HepG2 (cell line): ENCODE measurements around the gene ARPC3. TPM values are rescaled to one million over a fixed set of nuclear protein-coding genes. Genes with fewer than 3 reads are reported as not detected.
A peak's percentile ranks its signal among the peaks of the same experiment; 100 is the strongest.

Source experiments
- ATAD3A ChIP-seq: sonication (generic); formaldehyde crosslinking; IDR thresholded peaks from 2 replicates; pipeline ENCODE4 v1.4.0; 2020; ENCODE audit warnings: missing genetic modification reagents
- CREM ChIP-seq, 2 experiments: sonication (generic) in 1 of 2; formaldehyde crosslinking in 1 of 2; IDR thresholded peaks; 2 replicates each; pipeline versions ENCODE4 v1.4.0 to v1.6.1; 2016 to 2020; ENCODE audit warnings: antibody characterized with exemption in 1 of 2, mild to moderate bottlenecking in 1 of 2, missing genetic modification reagents in 1 of 2
- DRAP1 ChIP-seq: IDR thresholded peaks from 2 replicates; pipeline ENCODE4 v1.6.1; 2016; ENCODE audit warnings: missing genetic modification reagents, missing compliant biosample characterization
- FOXA1 ChIP-seq, 2 experiments: fragments of 450-650 bp in 1 of 2; sonication (generic) in 1 of 2; formaldehyde crosslinking in 1 of 2; IDR thresholded peaks; 2 replicates each; pipeline versions ENCODE4 v1.4.0 to v1.6.1; 2016 to 2020; ENCODE audit warnings: missing genetic modification reagents in 1 of 2
- HOMEZ ChIP-seq: IDR thresholded peaks from 2 replicates; pipeline ENCODE4 v1.6.1; 2016; ENCODE audit warnings: low read depth
- NFE2L2 ChIP-seq: fragments of 150-350 bp; IDR thresholded peaks from 2 replicates; pipeline ENCODE4 v1.6.1; 2014; ENCODE audit warnings: low read length
- ONECUT2 ChIP-seq: sonication (generic); formaldehyde crosslinking; IDR thresholded peaks from 2 replicates; pipeline ENCODE4 v1.4.0; 2020; ENCODE audit warnings: missing genetic modification reagents
- RARA ChIP-seq: IDR thresholded peaks from 2 replicates; pipeline ENCODE4 v1.6.1; 2016; ENCODE audit warnings: missing genetic modification reagents, missing compliant biosample characterization
- STAG1 ChIP-seq: sonication (generic); formaldehyde crosslinking; IDR thresholded peaks from 2 replicates; pipeline ENCODE4 v1.4.0; 2020; ENCODE audit warnings: missing genetic modification reagents
- TGIF2 ChIP-seq: IDR thresholded peaks from 2 replicates; pipeline ENCODE4 v1.6.1; 2016; ENCODE audit warnings: control low read depth, missing compliant biosample characterization
- ZNF121 ChIP-seq: sonication (generic); formaldehyde crosslinking; IDR thresholded peaks from 2 replicates; pipeline ENCODE4 v1.5.0; 2020; ENCODE audit warnings: mild to moderate bottlenecking, missing genetic modification reagents
- ZNF224 ChIP-seq: sonication (generic); formaldehyde crosslinking; IDR thresholded peaks from 2 replicates; pipeline ENCODE4 v1.5.0; 2020; ENCODE audit warnings: mild to moderate bottlenecking, missing genetic modification reagents
- ZNF234 ChIP-seq: sonication (generic); formaldehyde crosslinking; conservative IDR thresholded peaks from 2 replicates; pipeline ENCODE4 v1.5.1; 2020; ENCODE audit warnings: mild to moderate bottlenecking, missing genetic modification reagents
- ZNF605 ChIP-seq: sonication (generic); formaldehyde crosslinking; IDR thresholded peaks from 2 replicates; pipeline ENCODE4 v1.8.0; 2022; ENCODE audit warnings: mild to moderate bottlenecking, missing genetic modification reagents
- ZNF75D ChIP-seq: sonication (generic); formaldehyde crosslinking; IDR thresholded peaks from 2 replicates; pipeline ENCODE4 v1.8.1; 2023; ENCODE audit warnings: missing genetic modification reagents, mild to moderate bottlenecking, borderline replicate concordance
- ZNF772 ChIP-seq: sonication (generic); formaldehyde crosslinking; IDR thresholded peaks from 2 replicates; pipeline ENCODE4 v1.5.0; 2020; ENCODE audit warnings: mild to moderate bottlenecking, missing genetic modification reagents
- polyA plus RNA-seq, 8 experiments: library from polyadenylated mRNA; depleted of rRNA in 3 of 8; stranded (reverse) in 7 of 8; unstranded in 1 of 8; fragments of >200 nt; fragmentation: Illumina TruSeq in 4 of 8; extraction: Trizol in 4 of 8; gene quantifications; 2 replicates each; pipeline versions ENCODE4 v1.2.1 to v1.2.3, GENCODE V29; 2011 to 2016; ENCODE audit warnings: low read depth in 4 of 8, missing spikeins in 1 of 8, mixed read lengths in 1 of 8; ENCODE audit not compliant: insufficient read depth in 1 of 8
- total RNA-seq, 5 experiments: library from RNA; depleted of rRNA; stranded (reverse); fragments of >200 nt; fragmentation: Illumina TruSeq; extraction: Trizol; gene quantifications; 2 replicates each; pipeline ENCODE4 v1.2.3, GENCODE V29; 2016; ENCODE audit warnings: low read depth in 1 of 5
- TF ChIP-seq, protein P1 (sequence below): sonication (generic); formaldehyde crosslinking; IDR thresholded peaks from 2 replicates; pipeline ENCODE4 v1.4.0; 2020; ENCODE audit warnings: missing genetic modification reagents, borderline replicate concordance
- TF ChIP-seq, protein P2 (sequence below): IDR thresholded peaks from 2 replicates; pipeline ENCODE4 v1.6.1; 2012; ENCODE audit warnings: low read depth, low read length, improper control_type of control experiment
- TF ChIP-seq, protein P3 (sequence below): sonication (generic); formaldehyde crosslinking; IDR thresholded peaks from 2 replicates; pipeline ENCODE4 v1.5.0; 2020; ENCODE audit warnings: mild to moderate bottlenecking, missing genetic modification reagents, moderate library complexity

Gene ARPC3
- total and polyA plus RNA-seq, 2 of the 13 experiments (the other 11 are each of a cell fraction or from before 2014, with no cell fraction given) = 32.7 to 234 TPM

DNA sequence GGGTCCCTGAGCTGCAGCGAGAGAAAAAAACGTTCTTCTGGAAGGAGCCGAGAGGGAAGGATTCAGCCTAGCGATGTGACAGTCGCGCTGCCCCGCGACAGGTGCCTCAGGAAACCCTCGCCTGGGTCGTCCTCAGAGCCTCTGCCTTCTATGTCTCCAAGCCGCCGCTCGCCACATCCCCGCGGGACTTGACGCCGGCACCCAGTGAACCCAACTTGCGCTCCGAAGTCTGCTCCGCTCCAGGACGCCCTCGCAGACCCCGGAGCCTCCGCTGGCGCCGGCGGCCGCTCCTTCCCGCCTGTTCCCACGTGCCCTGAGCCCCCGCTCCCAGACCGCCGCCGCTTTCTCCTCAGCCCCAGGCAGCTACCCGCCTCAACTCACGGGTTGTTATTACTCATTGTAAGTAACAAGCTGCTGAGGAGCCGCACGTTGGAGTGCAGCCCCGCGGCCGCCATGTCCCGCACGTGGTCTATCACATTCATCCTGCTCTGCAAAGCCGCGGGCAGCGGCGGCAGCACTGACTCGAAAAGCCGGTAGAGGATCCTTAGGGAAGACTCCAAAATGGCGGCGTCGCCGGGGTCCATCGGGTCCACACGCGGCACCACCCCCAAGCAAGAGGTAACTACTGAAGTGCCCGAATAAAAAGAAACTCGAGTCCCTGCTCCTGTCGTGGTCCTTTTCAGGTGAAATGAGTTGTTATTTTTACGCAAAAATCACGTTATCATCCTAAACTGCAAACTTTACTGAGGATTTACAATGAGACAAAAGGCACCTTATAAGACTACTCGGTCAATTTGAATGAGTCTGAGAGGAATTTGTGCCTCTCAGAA, 46.8 kb downstream of the ARPC3 start, which contains the start of gene ANAPC7 (continued):
- TF ChIP-seq ZNF772 (CRISPR knock-in tag) (peak; percentile 30; the same call in 1 of the 2 replicates), ZNF121 (CRISPR knock-in tag) (no peak), CREM (IDR thresholded peaks at IDR 0.05) (peak; percentile 57), CREM (CRISPR knock-in tag; IDR thresholded peaks at IDR 0.05) (no peak), DRAP1 (no peak; the same call in 1 of the 2 replicates), ZNF75D (CRISPR knock-in tag) (no peak), RARA (CRISPR knock-in tag) (no peak), ONECUT2 (CRISPR knock-in tag) (no peak), ZNF224 (peak; percentile 93), ZNF234 (CRISPR knock-in tag) (no peak), TGIF2 (CRISPR knock-in tag) (peak; percentile 87), FOXA1 (IDR thresholded peaks at IDR 0.05) (no peak), FOXA1 (CRISPR knock-in tag; IDR thresholded peaks at IDR 0.05) (no peak), NFE2L2 (no peak), ATAD3A (CRISPR knock-in tag) (no peak), ZNF605 (CRISPR knock-in tag) (no peak; the same call in none of the 2 replicates), HOMEZ (CRISPR knock-in tag) (peak; percentile 25; the same call in 1 of the 2 replicates), STAG1 (CRISPR knock-in tag) (no peak; the same call in 1 of the 2 replicates)
- TF ChIP-seq, protein P1, sequence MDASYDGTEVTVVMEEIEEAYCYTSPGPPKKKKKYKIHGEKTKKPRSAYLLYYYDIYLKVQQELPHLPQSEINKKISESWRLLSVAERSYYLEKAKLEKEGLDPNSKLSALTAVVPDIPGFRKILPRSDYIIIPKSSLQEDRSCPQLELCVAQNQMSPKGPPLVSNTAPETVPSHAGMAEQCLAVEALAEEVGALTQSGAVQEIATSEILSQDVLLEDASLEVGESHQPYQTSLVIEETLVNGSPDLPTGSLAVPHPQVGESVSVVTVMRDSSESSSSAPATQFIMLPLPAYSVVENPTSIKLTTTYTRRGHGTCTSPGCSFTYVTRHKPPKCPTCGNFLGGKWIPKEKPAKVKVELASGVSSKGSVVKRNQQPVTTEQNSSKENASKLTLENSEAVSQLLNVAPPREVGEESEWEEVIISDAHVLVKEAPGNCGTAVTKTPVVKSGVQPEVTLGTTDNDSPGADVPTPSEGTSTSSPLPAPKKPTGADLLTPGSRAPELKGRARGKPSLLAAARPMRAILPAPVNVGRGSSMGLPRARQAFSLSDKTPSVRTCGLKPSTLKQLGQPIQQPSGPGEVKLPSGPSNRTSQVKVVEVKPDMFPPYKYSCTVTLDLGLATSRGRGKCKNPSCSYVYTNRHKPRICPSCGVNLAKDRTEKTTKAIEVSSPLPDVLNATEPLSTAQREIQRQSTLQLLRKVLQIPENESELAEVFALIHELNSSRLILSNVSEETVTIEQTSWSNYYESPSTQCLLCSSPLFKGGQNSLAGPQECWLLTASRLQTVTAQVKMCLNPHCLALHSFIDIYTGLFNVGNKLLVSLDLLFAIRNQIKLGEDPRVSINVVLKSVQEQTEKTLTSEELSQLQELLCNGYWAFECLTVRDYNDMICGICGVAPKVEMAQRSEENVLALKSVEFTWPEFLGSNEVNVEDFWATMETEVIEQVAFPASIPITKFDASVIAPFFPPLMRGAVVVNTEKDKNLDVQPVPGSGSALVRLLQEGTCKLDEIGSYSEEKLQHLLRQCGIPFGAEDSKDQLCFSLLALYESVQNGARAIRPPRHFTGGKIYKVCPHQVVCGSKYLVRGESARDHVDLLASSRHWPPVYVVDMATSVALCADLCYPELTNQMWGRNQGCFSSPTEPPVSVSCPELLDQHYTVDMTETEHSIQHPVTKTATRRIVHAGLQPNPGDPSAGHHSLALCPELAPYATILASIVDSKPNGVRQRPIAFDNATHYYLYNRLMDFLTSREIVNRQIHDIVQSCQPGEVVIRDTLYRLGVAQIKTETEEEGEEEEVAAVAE (CRISPR knock-in tag) = 0 out of 2 replicates have a peak, but pooled peaks have one; percentile 7
- TF ChIP-seq, protein P2, sequence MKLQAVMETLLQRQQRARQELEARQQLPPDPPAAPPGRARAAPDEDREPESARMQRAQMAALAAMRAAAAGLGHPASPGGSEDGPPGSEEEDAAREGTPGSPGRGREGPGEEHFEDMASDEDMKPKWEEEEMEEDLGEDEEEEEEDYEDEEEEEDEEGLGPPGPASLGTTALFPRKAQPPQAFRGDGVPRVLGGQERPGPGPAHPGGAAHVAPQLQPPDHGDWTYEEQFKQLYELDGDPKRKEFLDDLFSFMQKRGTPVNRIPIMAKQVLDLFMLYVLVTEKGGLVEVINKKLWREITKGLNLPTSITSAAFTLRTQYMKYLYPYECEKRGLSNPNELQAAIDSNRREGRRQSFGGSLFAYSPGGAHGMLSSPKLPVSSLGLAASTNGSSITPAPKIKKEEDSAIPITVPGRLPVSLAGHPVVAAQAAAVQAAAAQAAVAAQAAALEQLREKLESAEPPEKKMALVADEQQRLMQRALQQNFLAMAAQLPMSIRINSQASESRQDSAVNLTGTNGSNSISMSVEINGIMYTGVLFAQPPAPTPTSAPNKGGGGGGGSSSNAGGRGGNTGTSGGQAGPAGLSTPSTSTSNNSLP = no peak
- TF ChIP-seq, protein P3, sequence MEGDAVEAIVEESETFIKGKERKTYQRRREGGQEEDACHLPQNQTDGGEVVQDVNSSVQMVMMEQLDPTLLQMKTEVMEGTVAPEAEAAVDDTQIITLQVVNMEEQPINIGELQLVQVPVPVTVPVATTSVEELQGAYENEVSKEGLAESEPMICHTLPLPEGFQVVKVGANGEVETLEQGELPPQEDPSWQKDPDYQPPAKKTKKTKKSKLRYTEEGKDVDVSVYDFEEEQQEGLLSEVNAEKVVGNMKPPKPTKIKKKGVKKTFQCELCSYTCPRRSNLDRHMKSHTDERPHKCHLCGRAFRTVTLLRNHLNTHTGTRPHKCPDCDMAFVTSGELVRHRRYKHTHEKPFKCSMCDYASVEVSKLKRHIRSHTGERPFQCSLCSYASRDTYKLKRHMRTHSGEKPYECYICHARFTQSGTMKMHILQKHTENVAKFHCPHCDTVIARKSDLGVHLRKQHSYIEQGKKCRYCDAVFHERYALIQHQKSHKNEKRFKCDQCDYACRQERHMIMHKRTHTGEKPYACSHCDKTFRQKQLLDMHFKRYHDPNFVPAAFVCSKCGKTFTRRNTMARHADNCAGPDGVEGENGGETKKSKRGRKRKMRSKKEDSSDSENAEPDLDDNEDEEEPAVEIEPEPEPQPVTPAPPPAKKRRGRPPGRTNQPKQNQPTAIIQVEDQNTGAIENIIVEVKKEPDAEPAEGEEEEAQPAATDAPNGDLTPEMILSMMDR = no peak
